Prostate gland (tissue), 2 donors: Measurements from ENCODE around the gene CDH22. TPM values are rescaled to one million over a fixed set of nuclear protein-coding genes. Genes with fewer than 3 reads are reported as not detected.

Source experiments
- DNase-seq: peaks from one replicate; pipeline ENCODE4 v3.0.0-alpha.2; 2019; ENCODE audit warnings: low spot score
- H3K27ac ChIP-seq, 2 donors: fragments of 200-600 bp; sonication (generic); 2 replicates each; pipeline ENCODE4 v1.5.1; 2017 to 2019
- H3K27me3 ChIP-seq: fragments of 200-600 bp; sonication (generic); replicated peaks from 2 replicates; pipeline ENCODE4 v1.5.1; 2019; ENCODE audit not compliant: insufficient read depth
- H3K36me3 ChIP-seq, 2 donors: fragments of 200-600 bp; sonication (generic); 1 replicate in 1 of 2; 2 replicates in 1 of 2; pipeline versions ENCODE4 v1.5.1 to v1.8.1; 2017 to 2019
- H3K4me1 ChIP-seq: fragments of 200-600 bp; sonication (generic); replicated peaks from 2 replicates; pipeline ENCODE4 v1.5.1; 2019
- H3K4me3 ChIP-seq, 2 donors: fragments of 200-600 bp; sonication (generic); 2 replicates each; pipeline ENCODE4 v1.5.1; 2017 to 2019
- H3K9me3 ChIP-seq: fragments of 200-600 bp; sonication (generic); 2 replicates; pipeline ENCODE4 v1.5.1; 2017
- POLR2A ChIP-seq: fragments of 450-650 bp; IDR thresholded peaks from one replicate; pipeline ENCODE4 v1.6.1; 2016; ENCODE audit warnings: antibody characterized with exemption, mild to moderate bottlenecking
- POLR2AphosphoS5 ChIP-seq: sonication (generic); formaldehyde crosslinking; IDR thresholded peaks from one replicate; pipeline ENCODE4 v1.6.1; 2017; ENCODE audit warnings: antibody characterized with exemption
- WGBS: methylation state at CpG from one replicate; pipeline ENCODE4 v1.1.5; 2018; 5-methylcytosine and 5-hydroxymethylcytosine counted together
- intact Hi-C: fragments of 100-400 bp; cut with DNase I; formaldehyde crosslinking; loops from one replicate; pipeline ENCODE4 v1.14.2; 2022
- total RNA-seq, 2 donors: library from RNA; depleted of rRNA; stranded (reverse); fragments of >200 nt; gene quantifications; one replicate each; pipeline ENCODE4 v1.1.0, GENCODE V29; 2016
- TF ChIP-seq, protein P1 (sequence below), 4 experiments: fragments of 200-600 bp in 2 of 4; fragments of 450-650 bp in 2 of 4; sonication (generic) in 2 of 4; IDR thresholded peaks; 1 replicate in 3 of 4; 2 replicates in 1 of 4; pipeline ENCODE4 v1.5.1; 2016 to 2019; ENCODE audit warnings: antibody characterized with exemption in 4 of 4, mild to moderate bottlenecking in 2 of 4, moderate library complexity in 2 of 4

The CDH22 gene
- total RNA-seq, 2 donors from 2014 or later: 1.9 to 3.3 TPM

GRCh38 chr20:46169245-46170171, 138.8 kb downstream of the CDH22 start:
- Histone ChIP-seq H3K4me3 (no peak overlapping the region), H3K9me3 (no peaks in the 10 kb centered on the region), H3K36me3 (no peaks in the 10 kb centered on the region), H3K27ac (no peak overlapping the region), H3K27me3 (no peaks in the 10 kb centered on the region), H3K4me1 (no peaks in the 10 kb centered on the region)
- intact Hi-C loops: no loop called here
- no peak for DNase-seq
- WGBS: 38% methylated on average over 13 of the region's 13 CpGs
- TF ChIP-seq POLR2AphosphoS5: no peak
- TF ChIP-seq POLR2A: no peak
- TF ChIP-seq, protein P1, sequence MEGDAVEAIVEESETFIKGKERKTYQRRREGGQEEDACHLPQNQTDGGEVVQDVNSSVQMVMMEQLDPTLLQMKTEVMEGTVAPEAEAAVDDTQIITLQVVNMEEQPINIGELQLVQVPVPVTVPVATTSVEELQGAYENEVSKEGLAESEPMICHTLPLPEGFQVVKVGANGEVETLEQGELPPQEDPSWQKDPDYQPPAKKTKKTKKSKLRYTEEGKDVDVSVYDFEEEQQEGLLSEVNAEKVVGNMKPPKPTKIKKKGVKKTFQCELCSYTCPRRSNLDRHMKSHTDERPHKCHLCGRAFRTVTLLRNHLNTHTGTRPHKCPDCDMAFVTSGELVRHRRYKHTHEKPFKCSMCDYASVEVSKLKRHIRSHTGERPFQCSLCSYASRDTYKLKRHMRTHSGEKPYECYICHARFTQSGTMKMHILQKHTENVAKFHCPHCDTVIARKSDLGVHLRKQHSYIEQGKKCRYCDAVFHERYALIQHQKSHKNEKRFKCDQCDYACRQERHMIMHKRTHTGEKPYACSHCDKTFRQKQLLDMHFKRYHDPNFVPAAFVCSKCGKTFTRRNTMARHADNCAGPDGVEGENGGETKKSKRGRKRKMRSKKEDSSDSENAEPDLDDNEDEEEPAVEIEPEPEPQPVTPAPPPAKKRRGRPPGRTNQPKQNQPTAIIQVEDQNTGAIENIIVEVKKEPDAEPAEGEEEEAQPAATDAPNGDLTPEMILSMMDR (IDR thresholded peaks at IDR 0.05): no peak

- no peaks in the 10 kb centered on the region for H3K27me3 ChIP-seq
- H3K36me3 ChIP-seq: no peaks in the 10 kb centered on the region
- intact Hi-C loops: no loop called here
- 65% methylated on average over 8 of the region's 8 CpGs for WGBS
- TF ChIP-seq POLR2A: no peak
- no peak for TF ChIP-seq POLR2AphosphoS5
- TF ChIP-seq, protein P1 (IDR thresholded peaks at IDR 0.05): no peak
- no peaks in the 10 kb centered on the region for H3K4me1 ChIP-seq
- DNase-seq: no peak
- H3K27ac ChIP-seq: no peak overlapping the region
- H3K4me3 ChIP-seq: no peak overlapping the region
- no peaks in the 10 kb centered on the region for H3K9me3 ChIP-seq
Observed at GRCh38 chr20:46168438-46168837, 139.9 kb downstream of the CDH22 start.

GRCh38 chr20:46167080-46167479, 141.2 kb downstream of the CDH22 start:
- no peaks in the 10 kb centered on the region for H3K36me3 ChIP-seq
- H3K27ac ChIP-seq: no peak overlapping the region
- no peak overlapping the region for H3K4me3 ChIP-seq
- H3K9me3 ChIP-seq: no peaks in the 10 kb centered on the region
- intact Hi-C loops: no loop called here
- no peaks in the 10 kb centered on the region for H3K4me1 ChIP-seq
- DNase-seq: no peak
- no peaks in the 10 kb centered on the region for H3K27me3 ChIP-seq
- TF ChIP-seq, protein P1 (IDR thresholded peaks at IDR 0.05): no peak

GRCh38 chr20:46164254-46164653, 144.0 kb downstream of the CDH22 start:
- H3K27me3 ChIP-seq: no peaks in the 10 kb centered on the region
- H3K27ac ChIP-seq: no peak overlapping the region
- H3K4me1 ChIP-seq: no peaks in the 10 kb centered on the region
- H3K36me3 ChIP-seq: no peaks in the 10 kb centered on the region
- TF ChIP-seq POLR2AphosphoS5 (no peak), POLR2A (no peak)
- TF ChIP-seq, protein P1 (IDR thresholded peaks at IDR 0.05): no peak
- DNase-seq: no peak
- H3K4me3 ChIP-seq: no peak overlapping the region
- no peaks in the 10 kb centered on the region for H3K9me3 ChIP-seq
- 72% methylated on average over 7 of the region's 7 CpGs for whole genome bisulfite sequencing
- intact Hi-C loops: no loop called here

- H3K36me3 ChIP-seq: no peaks in the 10 kb centered on the region
- H3K9me3 ChIP-seq: no peaks in the 10 kb centered on the region
- H3K27me3 ChIP-seq: no peaks in the 10 kb centered on the region
- H3K27ac ChIP-seq: no peak overlapping the region
- WGBS: 95% methylated on average over 1 of the region's 1 CpG
- no peak for DNase-seq
- H3K4me3 ChIP-seq: no peak overlapping the region
- TF ChIP-seq, protein P1 (IDR thresholded peaks at IDR 0.05): no peak
- TF ChIP-seq POLR2AphosphoS5: no peak
- TF ChIP-seq POLR2A: no peak
- intact Hi-C loops: no loop called here
- H3K4me1 ChIP-seq: no peaks in the 10 kb centered on the region
Observed at GRCh38 chr20:46161921-46162320, 146.4 kb downstream of the CDH22 start.
